ENCODE data around the gene HOMER3. TPM values are rescaled to one million over a fixed set of nuclear protein-coding genes. Genes with fewer than 3 reads are reported as not detected.
"Not testable (repeated sequence)": the region's sequence is repeated elsewhere in the genome, so short reads cannot be mapped to it uniquely, and the experiment has no call there.

The HOMER3 gene
- total RNA-seq, 1 donor from 2014 or later: 69.4 TPM

DNA sequence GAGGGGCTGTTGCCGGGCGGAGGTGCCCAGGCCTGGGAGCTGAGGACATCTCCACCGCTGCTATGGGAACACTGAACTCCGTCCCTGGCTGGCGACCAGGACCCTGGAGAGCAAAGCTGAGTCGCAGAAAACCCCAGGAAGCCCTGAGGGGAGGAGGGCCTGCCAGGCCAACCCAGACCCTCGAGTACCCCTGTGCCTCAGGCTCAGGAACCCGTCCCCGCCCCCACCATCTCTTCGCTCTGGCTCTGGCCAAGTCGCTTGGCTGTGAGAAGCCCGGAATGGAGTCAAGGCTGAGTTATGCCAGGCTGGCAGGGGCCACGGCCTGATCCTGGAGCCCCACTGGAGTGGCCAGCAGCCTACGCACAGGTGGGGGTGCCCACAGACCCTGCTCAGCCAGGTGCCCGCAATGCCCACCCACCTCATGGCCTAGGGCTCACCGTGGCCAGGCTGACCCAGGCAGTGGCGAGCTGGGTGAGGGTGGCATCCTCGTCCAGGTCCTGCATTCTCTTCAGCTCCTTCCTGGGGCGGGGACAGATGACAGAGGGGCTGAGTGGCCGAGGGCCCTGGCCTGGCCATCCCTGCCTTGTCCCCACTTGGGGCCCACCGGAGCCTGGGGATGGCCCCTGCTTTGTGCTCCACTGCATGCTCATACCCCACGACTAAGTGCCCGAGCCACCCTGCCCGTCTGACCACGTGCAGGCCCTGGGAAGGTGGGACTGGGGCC is 36.5 kb downstream of the HOMER3 start:
- H3K9me3 Mint-ChIP-seq (ENCODE audit: low read depth): no peaks in the 10 kb centered on the region
- H3K27me3 Mint-ChIP-seq: no peaks in the 10 kb centered on the region
- H3K36me3 Mint-ChIP-seq (ENCODE audit: insufficient read depth): peaks cover 4% of the 10 kb centered on the region
- H3K4me1 Mint-ChIP-seq (ENCODE audit: low read depth): no peaks in the 10 kb centered on the region
- no peak for TF ChIP-seq CTCF (IDR thresholded peaks at IDR 0.05; ENCODE audit: unreplicated experiment)
- no peak overlapping the region for H3K27ac Mint-ChIP-seq
- H3K4me3 Mint-ChIP-seq (ENCODE audit: low read depth): no peak overlapping the region
- no peak for DNase-seq (ENCODE audit: low spot score, unreplicated experiment)

DNA sequence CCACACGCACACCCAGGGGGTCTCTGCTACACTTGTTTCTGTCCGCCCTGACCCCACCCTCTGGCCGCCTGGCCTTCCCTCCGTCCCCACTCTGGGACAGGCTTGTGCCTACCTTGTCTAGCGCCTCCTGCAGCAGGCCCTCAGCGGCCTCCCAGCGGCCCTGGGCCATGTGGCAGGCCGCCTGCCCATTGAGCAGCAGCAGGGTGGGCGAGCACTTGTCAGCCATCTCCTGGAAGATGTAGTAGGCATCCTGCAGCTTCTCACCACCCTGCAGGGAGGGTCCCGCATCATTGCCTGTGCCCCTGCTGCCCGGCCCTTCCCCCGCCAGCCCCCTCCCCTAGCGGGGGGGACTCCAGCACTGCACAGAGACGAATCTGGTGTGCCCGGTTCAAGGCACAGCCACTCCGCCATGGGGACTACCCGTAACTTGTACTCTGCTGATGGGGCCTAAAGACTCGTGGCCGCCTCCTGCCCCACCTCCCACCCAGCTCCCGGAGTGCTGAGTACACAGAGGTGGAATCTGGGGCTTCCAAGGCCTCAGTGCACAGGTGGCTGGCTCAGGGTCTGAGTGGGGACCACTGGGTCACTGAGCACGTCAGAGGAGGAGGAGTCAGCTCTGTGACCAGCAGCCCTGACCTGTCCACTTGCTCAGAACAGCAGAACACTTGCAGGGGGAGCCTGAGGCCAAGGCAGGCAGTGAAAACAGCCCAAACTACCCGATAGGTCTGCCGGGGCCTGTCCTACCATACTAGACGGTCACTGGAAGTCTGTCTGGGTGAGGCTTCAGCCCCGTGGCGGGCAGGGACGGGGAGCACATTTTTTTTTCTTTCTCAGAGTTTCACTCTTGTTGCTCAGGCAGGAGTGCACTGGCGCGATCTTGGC is 37.6 kb downstream of the HOMER3 start:
- TF ChIP-seq CTCF (IDR thresholded peaks at IDR 0.05; ENCODE audit: unreplicated experiment): no peak
- DNase-seq (ENCODE audit: low spot score, unreplicated experiment): no peak
- Mint-ChIP-seq H3K4me3 (ENCODE audit: low read depth) (no peak overlapping the region), H3K4me1 (ENCODE audit: low read depth) (peaks cover 3% of the 10 kb centered on the region), H3K36me3 (ENCODE audit: insufficient read depth) (peaks cover 4% of the 10 kb centered on the region), H3K9me3 (ENCODE audit: low read depth) (no peaks in the 10 kb centered on the region), H3K27ac (no peak overlapping the region), H3K27me3 (no peaks in the 10 kb centered on the region)

DNA sequence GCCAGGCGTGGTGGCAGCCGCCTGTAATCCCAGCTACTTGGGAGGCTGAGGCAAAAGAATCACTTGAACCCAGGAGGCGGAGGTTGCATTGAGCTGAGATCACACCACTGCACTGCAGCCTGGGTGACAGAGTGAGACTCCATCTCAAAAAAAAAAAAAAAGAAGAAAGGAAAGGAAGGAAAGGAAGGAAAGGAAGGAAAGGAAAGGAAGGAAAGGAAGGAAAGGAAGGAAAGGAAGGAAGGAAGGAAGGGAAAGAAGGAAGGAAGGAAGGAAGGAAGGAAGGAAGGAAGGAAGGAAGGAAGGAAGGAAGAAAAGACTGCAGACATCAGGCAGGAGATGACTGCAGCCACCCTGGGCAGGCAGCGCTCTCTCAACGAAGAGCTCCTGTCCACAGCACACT is 38.5 kb downstream of the HOMER3 start:
- not testable (repeated sequence) for H3K36me3 Mint-ChIP-seq (ENCODE audit: insufficient read depth); H3K27me3 Mint-ChIP-seq; DNase-seq (ENCODE audit: low spot score, unreplicated experiment); H3K4me3 Mint-ChIP-seq (ENCODE audit: low read depth); H3K27ac Mint-ChIP-seq; H3K4me1 Mint-ChIP-seq (ENCODE audit: low read depth); H3K9me3 Mint-ChIP-seq (ENCODE audit: low read depth)

GRCh38 chr19:18901491-18901890 is 39.5 kb downstream of the HOMER3 start:
- no peak for TF ChIP-seq CTCF (IDR thresholded peaks at IDR 0.05; ENCODE audit: unreplicated experiment)
- Mint-ChIP-seq H3K27me3 (peaks cover 4% of the 10 kb centered on the region), H3K9me3 (ENCODE audit: low read depth) (no peaks in the 10 kb centered on the region), H3K4me3 (ENCODE audit: low read depth) (no peak overlapping the region), H3K4me1 (ENCODE audit: low read depth) (peaks cover 9% of the 10 kb centered on the region), H3K36me3 (ENCODE audit: insufficient read depth) (peaks cover 4% of the 10 kb centered on the region), H3K27ac (no peak overlapping the region)
- no peak for DNase-seq (ENCODE audit: low spot score, unreplicated experiment)

DNA sequence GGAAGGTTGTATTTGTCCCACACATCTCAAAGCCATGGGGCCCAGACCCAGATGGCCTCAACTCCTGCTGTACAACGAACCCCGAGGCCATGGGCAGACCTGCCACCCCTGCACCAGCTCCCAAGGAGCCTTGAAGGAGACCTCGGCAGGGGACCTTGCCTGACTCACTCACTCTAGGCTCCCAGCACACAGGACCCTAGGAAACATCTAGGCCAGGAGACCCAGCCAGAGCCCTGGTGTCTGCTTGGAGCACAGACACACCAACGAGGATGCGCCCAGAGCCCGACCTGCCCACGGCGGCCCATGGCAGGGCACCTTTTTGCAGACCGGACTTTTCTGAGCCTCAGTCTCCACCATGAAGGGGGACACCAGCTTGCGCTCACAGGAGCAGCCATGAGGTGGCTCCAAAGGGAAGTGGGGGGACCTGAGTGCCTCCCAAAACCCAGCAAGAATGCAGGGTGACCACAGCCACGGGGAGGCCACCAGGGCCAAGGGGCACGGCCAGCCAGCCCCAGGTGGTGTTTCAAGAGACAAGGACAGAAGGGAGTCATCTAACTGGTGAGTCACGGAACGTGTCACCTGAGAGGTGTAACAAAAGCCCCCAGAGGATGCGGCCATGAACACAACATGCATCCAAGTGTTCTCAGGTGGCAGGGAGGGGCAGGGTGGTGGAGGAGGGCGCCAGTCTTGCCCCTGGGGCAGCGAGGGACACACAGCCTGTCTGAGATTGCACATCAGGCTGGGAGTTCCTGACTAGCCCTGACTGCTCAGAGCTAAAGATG is 40.1 kb downstream of the HOMER3 start:
- no peak overlapping the region for H3K4me3 Mint-ChIP-seq (ENCODE audit: low read depth)
- TF ChIP-seq CTCF (IDR thresholded peaks at IDR 0.05; ENCODE audit: unreplicated experiment): no peak
- no peak overlapping the region for H3K27ac Mint-ChIP-seq
- no peaks in the 10 kb centered on the region for H3K9me3 Mint-ChIP-seq (ENCODE audit: low read depth)
- no peak for DNase-seq (ENCODE audit: low spot score, unreplicated experiment)
- peaks cover 10% of the 10 kb centered on the region for H3K4me1 Mint-ChIP-seq (ENCODE audit: low read depth)
- H3K36me3 Mint-ChIP-seq (ENCODE audit: insufficient read depth): peaks cover 4% of the 10 kb centered on the region
- H3K27me3 Mint-ChIP-seq: peaks cover 4% of the 10 kb centered on the region

Data from progenitor cell of endocrine pancreas (in vitro differentiated cells).